Natural killer cell treated with Interleukin-12 subunit alpha and Interleukin-12 subunit beta and Interleukin-15 and Interleukin-18, amount 100 ng/mL, for 72 hours (primary cell): Measurements from ENCODE around the gene ABCC4. TPM values are rescaled to one million over a fixed set of nuclear protein-coding genes. Genes with fewer than 3 reads are reported as not detected.
"Not testable (repeated sequence)": the region's sequence is repeated elsewhere in the genome, so short reads cannot be mapped to it uniquely, and the experiment has no call there.

Experiments used
- ATAC-seq, 2 donors: fragments of 150-1000 bp; cut with Tn5 transposase in 1 of 2; sonication (Bioruptor Pico), chemical (Tn5 transposase) in 1 of 2; 2 replicates each; pipeline ENCODE4 v1.10.0; 2021
- DNase-seq: peaks from one replicate; pipeline ENCODE4 v3.0.0; 2022; ENCODE audit warnings: low spot score
- H3K27ac Mint-ChIP-seq, 2 donors: 1 replicate in 1 of 2; 2 replicates in 1 of 2; pipeline ENCODE4 v1.8.0; 2022; ENCODE audit warnings: mixed read lengths in 2 of 2, mild to moderate bottlenecking in 1 of 2, moderate library complexity in 1 of 2
- H3K27me3 Mint-ChIP-seq, 2 donors: 1 replicate in 1 of 2; 2 replicates in 1 of 2; pipeline ENCODE4 v1.8.0; 2022; ENCODE audit warnings: mixed read lengths in 2 of 2
- H3K36me3 Mint-ChIP-seq: one replicate; pipeline ENCODE4 v1.8.0; 2022; ENCODE audit warnings: mixed read lengths
- H3K4me1 Mint-ChIP-seq, 2 donors: 1 replicate in 1 of 2; 2 replicates in 1 of 2; pipeline ENCODE4 v1.8.0; 2022; ENCODE audit warnings: low read depth in 2 of 2, mixed read lengths in 2 of 2, mild to moderate bottlenecking in 1 of 2
- H3K4me3 Mint-ChIP-seq: one replicate; pipeline ENCODE4 v1.8.0; 2022; ENCODE audit warnings: mixed read lengths
- H3K9me3 Mint-ChIP-seq: 2 replicates; pipeline ENCODE4 v1.8.0; 2022; ENCODE audit warnings: mixed read lengths
- total RNA-seq, 2 donors: library from RNA; stranded (reverse); gene quantifications; one replicate each; pipeline ENCODE4 v1.2.3, GENCODE V29; 2022

ABCC4 gene
- total RNA-seq, 2 donors from 2014 or later, result 5.5 to 20.6 TPM

GRCh38 chr13:95284436-95284835 is 16.8 kb downstream of the ABCC4 start:
- Mint-ChIP-seq H3K27ac (no peak overlapping the region), H3K4me1 (peaks cover 2 to 5% of the 10 kb centered on the region in 2 donors), H3K36me3 (no peaks in the 10 kb centered on the region), H3K4me3 (no peak overlapping the region), H3K27me3 (no peaks in the 10 kb centered on the region), H3K9me3 (no peaks in the 10 kb centered on the region)
- ATAC-seq (no peak), DNase-seq (no peak)

- H3K9me3 Mint-ChIP-seq, result no peaks in the 10 kb centered on the region
- H3K4me3 Mint-ChIP-seq, result no peak overlapping the region
- ATAC-seq (no peak), DNase-seq (no peak)
- H3K27me3 Mint-ChIP-seq, result no peaks in the 10 kb centered on the region
- no peaks in the 10 kb centered on the region for H3K36me3 Mint-ChIP-seq
- H3K27ac Mint-ChIP-seq, result no peak overlapping the region
- peaks cover 5 to 6% of the 10 kb centered on the region in 2 donors for H3K4me1 Mint-ChIP-seq
These were observed 22.2 kb downstream of the ABCC4 start for GRCh38 chr13:95279016-95279415.

- H3K36me3 Mint-ChIP-seq, result no peaks in the 10 kb centered on the region
- no peaks in the 10 kb centered on the region for H3K27me3 Mint-ChIP-seq
- H3K4me1 Mint-ChIP-seq, result peaks cover 2 to 6% of the 10 kb centered on the region in 2 donors
- no peak overlapping the region for H3K27ac Mint-ChIP-seq
- no peak for ATAC-seq
- no peaks in the 10 kb centered on the region for H3K9me3 Mint-ChIP-seq
- no peak overlapping the region for H3K4me3 Mint-ChIP-seq
- DNase-seq, result no peak
These were observed 25.2 kb downstream of the ABCC4 start for GRCh38 chr13:95276037-95276505.

GRCh38 chr13:95275322-95276036 is 25.8 kb downstream of the ABCC4 start:
- no peak for ATAC-seq
- H3K36me3 Mint-ChIP-seq, result no peaks in the 10 kb centered on the region
- no peak overlapping the region for H3K27ac Mint-ChIP-seq

GRCh38 chr13:95273592-95274132 is 27.6 kb downstream of the ABCC4 start:
- not testable (repeated sequence) for DNase-seq, H3K27ac Mint-ChIP-seq, H3K27me3 Mint-ChIP-seq, H3K36me3 Mint-ChIP-seq, ATAC-seq, H3K9me3 Mint-ChIP-seq
- Mint-ChIP-seq H3K4me3 (peak overlapping the region; percentile 19), H3K4me1 (peaks cover 5 to 12% of the 10 kb centered on the region in 2 donors)

More at GRCh38 chr13:95275322-95276036, 25.8 kb downstream of the ABCC4 start:
- Mint-ChIP-seq H3K4me3 (no peak overlapping the region), H3K9me3 (no peaks in the 10 kb centered on the region), H3K27me3 (no peaks in the 10 kb centered on the region), H3K4me1 (peaks cover under 1 to 6% of the 10 kb centered on the region in 2 donors)
- DNase-seq, result no peak

GRCh38 chr13:95272076-95272475 is 29.2 kb downstream of the ABCC4 start:
- H3K9me3 Mint-ChIP-seq, H3K27ac Mint-ChIP-seq: not testable (repeated sequence)

GRCh38 chr13:95269756-95270155 is 31.5 kb downstream of the ABCC4 start:
- DNase-seq, result no peak
- Mint-ChIP-seq H3K27me3 (no peaks in the 10 kb centered on the region), H3K36me3 (no peaks in the 10 kb centered on the region), H3K4me1 (peaks cover 5 to 12% of the 10 kb centered on the region in 2 donors), H3K4me3 (no peak overlapping the region), H3K27ac (no peak overlapping the region), H3K9me3 (no peaks in the 10 kb centered on the region)
- ATAC-seq, result peak in 1 of 2 donors; percentile 43

More at GRCh38 chr13:95272076-95272475, 29.2 kb downstream of the ABCC4 start:
- H3K4me1 Mint-ChIP-seq, result peaks cover 5 to 12% of the 10 kb centered on the region in 2 donors
- not testable (repeated sequence) for H3K36me3 Mint-ChIP-seq, ATAC-seq, DNase-seq, H3K27me3 Mint-ChIP-seq, H3K4me3 Mint-ChIP-seq

- H3K9me3 Mint-ChIP-seq, DNase-seq, H3K4me3 Mint-ChIP-seq, ATAC-seq, H3K27ac Mint-ChIP-seq, H3K27me3 Mint-ChIP-seq, H3K36me3 Mint-ChIP-seq: not testable (repeated sequence)
- H3K4me1 Mint-ChIP-seq, result peaks cover 5 to 12% of the 10 kb centered on the region in 2 donors
These were observed 32.7 kb downstream of the ABCC4 start for GRCh38 chr13:95268343-95269065.

GRCh38 chr13:95267662-95268342 is 33.4 kb downstream of the ABCC4 start:
- Mint-ChIP-seq H3K27me3 (no peaks in the 10 kb centered on the region), H3K4me1 (peaks cover 5 to 12% of the 10 kb centered on the region in 2 donors), H3K27ac (no peak overlapping the region), H3K4me3 (no peak overlapping the region), H3K9me3 (no peaks in the 10 kb centered on the region), H3K36me3 (no peaks in the 10 kb centered on the region)
- ATAC-seq, result peak in 1 of 2 donors; percentile 33
- no peak for DNase-seq

GRCh38 chr13:95264225-95264624 is 37.0 kb downstream of the ABCC4 start:
- Mint-ChIP-seq H3K4me3 (no peak overlapping the region), H3K27ac (no peak overlapping the region), H3K4me1 (peaks cover 3 to 14% of the 10 kb centered on the region in 2 donors), H3K9me3 (no peaks in the 10 kb centered on the region), H3K27me3 (no peaks in the 10 kb centered on the region), H3K36me3 (no peaks in the 10 kb centered on the region)
- DNase-seq (no peak), ATAC-seq (no peak)

- H3K4me3 Mint-ChIP-seq, result no peak overlapping the region
- no peaks in the 10 kb centered on the region for H3K9me3 Mint-ChIP-seq
- no peak overlapping the region for H3K27ac Mint-ChIP-seq
- ATAC-seq (no peak), DNase-seq (no peak)
- no peaks in the 10 kb centered on the region for H3K27me3 Mint-ChIP-seq
- H3K36me3 Mint-ChIP-seq, result no peaks in the 10 kb centered on the region
- H3K4me1 Mint-ChIP-seq, result peaks cover 3 to 10% of the 10 kb centered on the region in 2 donors
These were observed 38.3 kb downstream of the ABCC4 start for GRCh38 chr13:95262837-95263384.

GRCh38 chr13:95261956-95262355 is 39.3 kb downstream of the ABCC4 start:
- Mint-ChIP-seq H3K4me3 (no peak overlapping the region), H3K9me3 (no peaks in the 10 kb centered on the region), H3K36me3 (no peaks in the 10 kb centered on the region), H3K27me3 (no peaks in the 10 kb centered on the region), H3K4me1 (peaks cover 3 to 10% of the 10 kb centered on the region in 2 donors), H3K27ac (no peak overlapping the region)
- ATAC-seq, result no peak
- no peak for DNase-seq

GRCh38 chr13:95260031-95260525 is 41.2 kb downstream of the ABCC4 start:
- no peak overlapping the region for H3K27ac Mint-ChIP-seq
- H3K4me3 Mint-ChIP-seq, result peak overlapping the region; percentile 61
- DNase-seq (no peak), ATAC-seq (peak in 1 of 2 donors; percentile 80)
- no peaks in the 10 kb centered on the region for H3K9me3 Mint-ChIP-seq
- no peaks in the 10 kb centered on the region for H3K36me3 Mint-ChIP-seq
- H3K27me3 Mint-ChIP-seq, result no peaks in the 10 kb centered on the region
- H3K4me1 Mint-ChIP-seq, result peaks cover 3 to 10% of the 10 kb centered on the region in 2 donors
